DOHH2 (cell line): ENCODE results near the gene PRR23E.

ENCODE experiments used
- CTCF ChIP-seq: fragments of 200-600 bp; sonication (generic); IDR thresholded peaks from one replicate; pipeline ENCODE4 v1.5.1; 2014; ENCODE audit warnings: antibody characterized with exemption, mild to moderate bottlenecking, low read depth, low read length; ENCODE audit not compliant: poor library complexity, severe bottlenecking
- EZH2phosphoT487 ChIP-seq: fragments of 200-600 bp; sonication (generic); IDR thresholded peaks from 2 replicates; pipeline ENCODE4 v1.6.1; 2017; ENCODE audit warnings: borderline replicate concordance, mild to moderate bottlenecking, antibody characterized with exemption, low read length, moderate library complexity, mixed read lengths

- TF ChIP-seq EZH2phosphoT487 (no peak), CTCF (no peak)
These were observed 17.1 kb downstream of the PRR23E start for GRCh38 chr3:127209840-127210653.
